HG03460 (cell line): Measurements from ENCODE around the gene GASK1A.

Source experiments
- ATAC-seq: cut with Tn5 transposase; IDR thresholded peaks from one replicate; pipeline ENCODE4 v1.9.1; 2021; ENCODE audit not compliant: unreplicated experiment

Gene GASK1A

GRCh38 chr3:42982645-42983412, 3.7 kb downstream of the GASK1A start:
- no peak for ATAC-seq

GRCh38 chr3:42983927-42984326, 4.8 kb downstream of the GASK1A start:
- no peak for ATAC-seq

- ATAC-seq = no peak
Measured at GRCh38 chr3:42984701-42985100, 5.6 kb downstream of the GASK1A start.

GRCh38 chr3:42988097-42988496, 9.0 kb downstream of the GASK1A start:
- no peak for ATAC-seq

GRCh38 chr3:42988566-42988965, 9.5 kb downstream of the GASK1A start:
- no peak for ATAC-seq

GRCh38 chr3:42991341-42992315, 12.5 kb downstream of the GASK1A start:
- ATAC-seq = no peak

- ATAC-seq = no peak
Measured at GRCh38 chr3:42994595-42994994, 15.5 kb downstream of the GASK1A start.

- no peak for ATAC-seq
Measured at GRCh38 chr3:42996021-42996420, 16.9 kb downstream of the GASK1A start.

GRCh38 chr3:42996633-42997075, 17.5 kb downstream of the GASK1A start:
- no peak for ATAC-seq

- no peak for ATAC-seq
Measured at GRCh38 chr3:42999212-42999611, 20.1 kb downstream of the GASK1A start.

- no peak for ATAC-seq
Measured at GRCh38 chr3:42999632-43000031, 20.5 kb downstream of the GASK1A start.

GRCh38 chr3:43000387-43000786, 21.3 kb downstream of the GASK1A start:
- no peak for ATAC-seq

- no peak for ATAC-seq
Measured at GRCh38 chr3:43001094-43001553, 22.0 kb downstream of the GASK1A start.

- ATAC-seq = no peak
Measured at GRCh38 chr3:43001556-43002121, 22.5 kb downstream of the GASK1A start.

- no peak for ATAC-seq
Measured at GRCh38 chr3:43004282-43004681, 25.2 kb downstream of the GASK1A start.

GRCh38 chr3:43005253-43005652, 26.1 kb downstream of the GASK1A start:
- ATAC-seq = no peak

- ATAC-seq = no peak
Measured at GRCh38 chr3:43005981-43006380, 26.9 kb downstream of the GASK1A start.

GRCh38 chr3:43006825-43007224, 27.7 kb downstream of the GASK1A start:
- no peak for ATAC-seq

- no peak for ATAC-seq
Measured at GRCh38 chr3:43009547-43009946, 30.4 kb downstream of the GASK1A start.

GRCh38 chr3:43010638-43011037, 31.5 kb downstream of the GASK1A start:
- ATAC-seq = no peak

- ATAC-seq = no peak
Measured at GRCh38 chr3:43011638-43012037, 32.5 kb downstream of the GASK1A start.
